HL-60 (cell line): Measurements from ENCODE around the gene SLAMF6.
"Not testable (repeated sequence)": the region's sequence is repeated elsewhere in the genome, so short reads cannot be mapped to it uniquely, and the experiment has no call there.

ENCODE experiments used
- DNase-seq, 2 experiments: peaks; one replicate each; pipeline ENCODE4 v3.0.0-alpha.2; 2010 to 2020; ENCODE audit warnings: low read depth in 1 of 2, low spot score in 1 of 2
- H3K27ac ChIP-seq: fragments of 250-450 bp; sonication (Bioruptor Pico); replicated peaks from 2 replicates; pipeline ENCODE4 v1.5.1; 2020; ENCODE audit warnings: mild to moderate bottlenecking, moderate library complexity
- H3K27me3 ChIP-seq: fragments of 250-450 bp; sonication (Bioruptor Pico); 2 replicates; pipeline ENCODE4 v1.5.1; 2021; ENCODE audit warnings: mild to moderate bottlenecking, moderate library complexity; ENCODE audit not compliant: insufficient read depth, poor library complexity, severe bottlenecking
- H3K4me3 ChIP-seq: replicated peaks from 2 replicates; pipeline ENCODE4 v1.5.1; 2011; ENCODE audit warnings: mild to moderate bottlenecking, control low read depth, low read length; ENCODE audit not compliant: insufficient read depth
- GABPA ChIP-seq: IDR thresholded peaks from 2 replicates; pipeline ENCODE4 v1.6.1; 2012; ENCODE audit warnings: low read depth
- POLR2AphosphoS5 ChIP-seq: IDR thresholded peaks from 2 replicates; pipeline ENCODE4 v1.6.1; 2012; ENCODE audit warnings: low read depth
- SPI1 ChIP-seq: IDR thresholded peaks from 2 replicates; pipeline ENCODE4 v1.6.1; 2012; ENCODE audit warnings: low read depth, mild to moderate bottlenecking, borderline replicate concordance
- TF ChIP-seq, protein P1 (sequence below): IDR thresholded peaks from one replicate; pipeline ENCODE4 v1.5.1; 2011; ENCODE audit warnings: low read length, control low read depth, inconsistent platforms; ENCODE audit not compliant: insufficient read depth
- TF ChIP-seq, protein P2 (sequence below): IDR thresholded peaks from 2 replicates; pipeline ENCODE4 v1.6.1; 2012; ENCODE audit warnings: low read depth; ENCODE audit not compliant: insufficient replicate concordance

The SLAMF6 gene

DNA sequence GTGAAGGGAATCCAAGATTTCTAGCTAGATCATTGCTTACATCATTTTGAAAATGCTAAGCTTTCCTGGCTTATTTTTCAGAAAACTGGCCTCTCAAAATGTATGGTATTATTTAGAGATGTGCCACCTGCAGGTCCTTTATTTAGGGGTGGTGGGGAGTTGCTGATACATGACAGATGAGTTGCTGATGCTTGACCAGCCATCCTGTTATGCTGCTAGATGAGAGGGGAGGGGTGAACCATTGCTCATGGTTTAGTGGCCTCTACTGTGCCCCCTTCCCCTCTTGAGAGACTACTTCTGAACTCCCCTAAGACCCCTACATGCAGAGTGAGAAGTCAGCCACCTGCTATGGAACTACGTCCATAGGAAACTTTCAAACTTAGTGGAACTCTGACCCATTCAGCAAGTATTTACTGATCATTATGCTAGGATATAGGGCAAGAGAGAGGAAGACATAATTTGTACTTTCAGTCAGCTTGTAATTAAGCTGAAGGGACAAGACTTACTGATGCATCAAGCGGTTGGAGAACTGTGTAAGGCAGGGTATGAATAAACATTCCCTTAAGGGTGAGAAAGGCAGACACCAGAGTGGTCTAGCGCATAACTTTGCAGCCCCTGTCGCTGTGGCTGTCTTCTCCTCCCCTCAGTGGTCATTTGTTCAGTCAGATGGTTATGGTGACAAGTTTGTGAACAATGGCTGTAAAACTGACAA, 34.6 kb downstream of the SLAMF6 start:
- TF ChIP-seq, protein P1, sequence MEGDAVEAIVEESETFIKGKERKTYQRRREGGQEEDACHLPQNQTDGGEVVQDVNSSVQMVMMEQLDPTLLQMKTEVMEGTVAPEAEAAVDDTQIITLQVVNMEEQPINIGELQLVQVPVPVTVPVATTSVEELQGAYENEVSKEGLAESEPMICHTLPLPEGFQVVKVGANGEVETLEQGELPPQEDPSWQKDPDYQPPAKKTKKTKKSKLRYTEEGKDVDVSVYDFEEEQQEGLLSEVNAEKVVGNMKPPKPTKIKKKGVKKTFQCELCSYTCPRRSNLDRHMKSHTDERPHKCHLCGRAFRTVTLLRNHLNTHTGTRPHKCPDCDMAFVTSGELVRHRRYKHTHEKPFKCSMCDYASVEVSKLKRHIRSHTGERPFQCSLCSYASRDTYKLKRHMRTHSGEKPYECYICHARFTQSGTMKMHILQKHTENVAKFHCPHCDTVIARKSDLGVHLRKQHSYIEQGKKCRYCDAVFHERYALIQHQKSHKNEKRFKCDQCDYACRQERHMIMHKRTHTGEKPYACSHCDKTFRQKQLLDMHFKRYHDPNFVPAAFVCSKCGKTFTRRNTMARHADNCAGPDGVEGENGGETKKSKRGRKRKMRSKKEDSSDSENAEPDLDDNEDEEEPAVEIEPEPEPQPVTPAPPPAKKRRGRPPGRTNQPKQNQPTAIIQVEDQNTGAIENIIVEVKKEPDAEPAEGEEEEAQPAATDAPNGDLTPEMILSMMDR: no peak
- no peak for TF ChIP-seq POLR2AphosphoS5
- TF ChIP-seq SPI1: no peak
- TF ChIP-seq, protein P2, sequence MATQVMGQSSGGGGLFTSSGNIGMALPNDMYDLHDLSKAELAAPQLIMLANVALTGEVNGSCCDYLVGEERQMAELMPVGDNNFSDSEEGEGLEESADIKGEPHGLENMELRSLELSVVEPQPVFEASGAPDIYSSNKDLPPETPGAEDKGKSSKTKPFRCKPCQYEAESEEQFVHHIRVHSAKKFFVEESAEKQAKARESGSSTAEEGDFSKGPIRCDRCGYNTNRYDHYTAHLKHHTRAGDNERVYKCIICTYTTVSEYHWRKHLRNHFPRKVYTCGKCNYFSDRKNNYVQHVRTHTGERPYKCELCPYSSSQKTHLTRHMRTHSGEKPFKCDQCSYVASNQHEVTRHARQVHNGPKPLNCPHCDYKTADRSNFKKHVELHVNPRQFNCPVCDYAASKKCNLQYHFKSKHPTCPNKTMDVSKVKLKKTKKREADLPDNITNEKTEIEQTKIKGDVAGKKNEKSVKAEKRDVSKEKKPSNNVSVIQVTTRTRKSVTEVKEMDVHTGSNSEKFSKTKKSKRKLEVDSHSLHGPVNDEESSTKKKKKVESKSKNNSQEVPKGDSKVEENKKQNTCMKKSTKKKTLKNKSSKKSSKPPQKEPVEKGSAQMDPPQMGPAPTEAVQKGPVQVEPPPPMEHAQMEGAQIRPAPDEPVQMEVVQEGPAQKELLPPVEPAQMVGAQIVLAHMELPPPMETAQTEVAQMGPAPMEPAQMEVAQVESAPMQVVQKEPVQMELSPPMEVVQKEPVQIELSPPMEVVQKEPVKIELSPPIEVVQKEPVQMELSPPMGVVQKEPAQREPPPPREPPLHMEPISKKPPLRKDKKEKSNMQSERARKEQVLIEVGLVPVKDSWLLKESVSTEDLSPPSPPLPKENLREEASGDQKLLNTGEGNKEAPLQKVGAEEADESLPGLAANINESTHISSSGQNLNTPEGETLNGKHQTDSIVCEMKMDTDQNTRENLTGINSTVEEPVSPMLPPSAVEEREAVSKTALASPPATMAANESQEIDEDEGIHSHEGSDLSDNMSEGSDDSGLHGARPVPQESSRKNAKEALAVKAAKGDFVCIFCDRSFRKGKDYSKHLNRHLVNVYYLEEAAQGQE: no peak
- TF ChIP-seq GABPA: no peak
- H3K27ac ChIP-seq: no peak overlapping the region
- no peak overlapping the region for H3K4me3 ChIP-seq
- H3K27me3 ChIP-seq: no peaks in the 10 kb centered on the region
- no peak for DNase-seq

- no peak for DNase-seq
Measured at GRCh38 chr1:160486453-160486852, 36.6 kb downstream of the SLAMF6 start.

DNA sequence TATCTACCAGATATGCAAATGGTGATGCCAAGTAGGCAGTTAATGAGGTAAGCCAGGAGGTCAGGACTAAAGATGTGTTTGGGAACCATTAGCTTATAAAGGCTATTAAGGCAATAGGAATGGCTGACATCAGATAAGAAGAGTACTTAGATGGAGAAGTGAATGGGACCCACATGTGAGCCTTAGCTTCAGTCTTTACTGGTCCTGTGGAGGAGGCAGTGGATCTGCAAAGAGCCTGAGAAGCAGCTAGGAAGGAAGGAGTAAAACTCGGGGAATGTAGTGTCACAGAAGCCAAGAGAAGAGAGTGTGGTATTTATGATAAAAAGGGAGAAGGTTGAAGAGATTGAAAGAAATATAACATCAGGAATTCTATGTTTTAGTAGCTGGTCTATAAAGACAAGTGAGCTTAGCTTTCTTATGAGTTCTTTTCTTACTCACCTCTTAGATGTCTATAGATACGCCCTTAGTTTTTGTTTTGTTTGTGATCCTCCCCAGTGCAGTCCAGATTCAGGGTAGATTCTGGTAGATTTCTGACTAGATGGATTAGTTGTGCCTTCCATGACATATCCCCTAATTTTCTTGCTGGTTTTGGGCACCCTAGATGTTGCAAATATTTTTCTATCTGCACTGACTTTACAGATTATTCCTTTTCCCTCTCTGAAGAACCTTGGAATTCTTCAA, 39.4 kb downstream of the SLAMF6 start:
- TF ChIP-seq SPI1: no peak
- Histone ChIP-seq H3K4me3 (no peak overlapping the region), H3K27me3 (no peaks in the 10 kb centered on the region), H3K27ac (no peak overlapping the region)
- no peak for DNase-seq

More at GRCh38 chr1:160486453-160486852, 36.6 kb downstream of the SLAMF6 start:
- Histone ChIP-seq H3K27me3 (no peaks in the 10 kb centered on the region), H3K4me3 (no peak overlapping the region), H3K27ac (no peak overlapping the region)
- TF ChIP-seq, protein P2: no peak
- TF ChIP-seq, protein P1: no peak

GRCh38 chr1:160481979-160482596, 41.0 kb downstream of the SLAMF6 start:
- Histone ChIP-seq H3K27me3 (no peaks in the 10 kb centered on the region), H3K4me3 (no peak overlapping the region), H3K27ac (no peak overlapping the region)
- TF ChIP-seq GABPA: no peak
- TF ChIP-seq, protein P1: no peak
- no peak for TF ChIP-seq POLR2AphosphoS5
- TF ChIP-seq, protein P2: no peak
- no peak for TF ChIP-seq SPI1
- DNase-seq: no peak

- H3K27ac ChIP-seq, DNase-seq, H3K27me3 ChIP-seq, H3K4me3 ChIP-seq: not testable (repeated sequence)
Measured at GRCh38 chr1:160480781-160481180, 42.3 kb downstream of the SLAMF6 start.
